CD14-positive monocyte (primary cell): ENCODE data around the gene P2RY12. TPM values are rescaled to one million over a fixed set of nuclear protein-coding genes. Genes with fewer than 3 reads are reported as not detected.
A peak's percentile ranks its signal among the peaks of the same experiment; 100 is the strongest.

Experiments
- DNase-seq, 3 donors: peaks; one replicate each; pipeline ENCODE4 v3.0.0-alpha.2; 2011 to 2022
- H2AFZ ChIP-seq: 2 replicates; pipeline ENCODE4 v1.6.0; 2012; ENCODE audit warnings: mild to moderate bottlenecking, low read depth, low read length, inconsistent platforms; ENCODE audit not compliant: insufficient read depth, poor library complexity, severe bottlenecking
- H3K27ac ChIP-seq, 2 donors: 1 replicate in 1 of 2; 2 replicates in 1 of 2; pipeline ENCODE4 v1.5.1; 2012 to 2013; ENCODE audit warnings: low read length in 2 of 2, control low read depth in 1 of 2, inconsistent platforms in 1 of 2, low read depth in 1 of 2, mild to moderate bottlenecking in 1 of 2
- H3K27me3 ChIP-seq, 2 donors: one replicate each; pipeline versions ENCODE4 v1.6.0 to v1.6.1; 2011 to 2013; ENCODE audit warnings: low read length in 2 of 2; ENCODE audit not compliant: control insufficient read depth in 2 of 2, insufficient read depth in 2 of 2
- H3K36me3 ChIP-seq, 2 donors: replicated peaks in 1 of 2; 1 replicate in 1 of 2; 2 replicates in 1 of 2; pipeline versions ENCODE4 v1.5.1 to v1.6.1; 2012 to 2013; ENCODE audit warnings: low read length in 2 of 2, control low read depth in 1 of 2, inconsistent platforms in 1 of 2, mild to moderate bottlenecking in 1 of 2; ENCODE audit not compliant: insufficient read depth in 2 of 2, control insufficient read depth in 1 of 2
- H3K4me1 ChIP-seq, 2 donors: 1 replicate in 1 of 2; 2 replicates in 1 of 2; pipeline versions ENCODE4 v1.5.1 to v1.6.1; 2012 to 2013; ENCODE audit warnings: low read length in 2 of 2, control low read depth in 1 of 2, inconsistent platforms in 1 of 2, mild to moderate bottlenecking in 1 of 2, moderate library complexity in 1 of 2; ENCODE audit not compliant: insufficient read depth in 2 of 2, control insufficient read depth in 1 of 2
- H3K4me2 ChIP-seq: replicated peaks from 2 replicates; pipeline ENCODE3; 2012; ENCODE audit warnings: low read length, moderate library complexity, mild to moderate bottlenecking; ENCODE audit not compliant: poor library complexity, severe bottlenecking; ENCODE audit errors: extremely low read depth
- H3K4me3 ChIP-seq, 3 experiments: fragments of 200-600 bp in 1 of 3; sonication (generic) in 1 of 3; replicated peaks in 1 of 3; 1 replicate in 2 of 3; 2 replicates in 1 of 3; pipeline ENCODE4 v1.5.1; 2011 to 2013; ENCODE audit warnings: low read length in 3 of 3, mild to moderate bottlenecking in 3 of 3, control low read depth in 2 of 3, low read depth in 2 of 3, inconsistent platforms in 1 of 3, moderate library complexity in 1 of 3
- H3K79me2 ChIP-seq: 2 replicates; pipeline ENCODE4 v1.6.0; 2012; ENCODE audit warnings: mild to moderate bottlenecking, control low read depth, inconsistent platforms, low read length, moderate library complexity; ENCODE audit not compliant: insufficient read depth
- H3K9ac ChIP-seq: 2 replicates; pipeline ENCODE4 v1.6.0; 2017; ENCODE audit warnings: low read length, mild to moderate bottlenecking; ENCODE audit not compliant: insufficient read depth, poor library complexity, severe bottlenecking
- H3K9me3 ChIP-seq, 2 donors: replicated peaks in 1 of 2; 1 replicate in 1 of 2; 2 replicates in 1 of 2; pipeline versions ENCODE4 v1.5.1 to v1.6.1; 2012 to 2013; ENCODE audit warnings: low read length in 2 of 2, control low read depth in 1 of 2; ENCODE audit not compliant: control insufficient read depth in 1 of 2, insufficient read depth in 1 of 2
- H4K20me1 ChIP-seq: 2 replicates; pipeline ENCODE4 v1.6.0; 2012; ENCODE audit warnings: mild to moderate bottlenecking, low read length, control low read depth, moderate library complexity; ENCODE audit not compliant: insufficient read depth
- H3K27ac Mint-ChIP-seq, 7 donors: one replicate each; pipeline ENCODE4 v1.8.0; 2020; ENCODE audit warnings: mild to moderate bottlenecking in 7 of 7, mixed read lengths in 7 of 7, moderate library complexity in 6 of 7, inconsistent platforms in 2 of 7
- H3K27me3 Mint-ChIP-seq, 3 donors: one replicate each; pipeline ENCODE4 v1.8.0; 2021 to 2022; ENCODE audit warnings: low read depth in 3 of 3, mild to moderate bottlenecking in 3 of 3, mixed read lengths in 3 of 3, moderate library complexity in 3 of 3, inconsistent platforms in 1 of 3
- H3K36me3 Mint-ChIP-seq, 2 donors: one replicate each; pipeline ENCODE4 v1.8.0; 2020; ENCODE audit warnings: mixed read lengths in 2 of 2, inconsistent platforms in 1 of 2, mild to moderate bottlenecking in 1 of 2
- H3K4me1 Mint-ChIP-seq: one replicate; pipeline ENCODE4 v1.8.0; 2020; ENCODE audit warnings: mild to moderate bottlenecking, mixed read lengths
- H3K4me3 Mint-ChIP-seq, 2 donors: one replicate each; pipeline ENCODE4 v1.8.0; 2020; ENCODE audit warnings: mild to moderate bottlenecking in 2 of 2, mixed read lengths in 2 of 2, moderate library complexity in 1 of 2
- H3K9me3 Mint-ChIP-seq, 7 donors: one replicate each; pipeline ENCODE4 v1.8.0; 2020 to 2022; ENCODE audit warnings: mixed read lengths in 7 of 7, mild to moderate bottlenecking in 6 of 7, moderate library complexity in 6 of 7, inconsistent platforms in 2 of 7
- CTCF ChIP-seq: fragments of 200-600 bp; IDR thresholded peaks from one replicate; pipeline ENCODE4 v1.8.0; 2022; ENCODE audit warnings: antibody characterized with exemption, mild to moderate bottlenecking
- WGBS: methylation state at CpG from one replicate; pipeline ENCODE4 v1.1.5; 2013; ENCODE audit warnings: missing lambda C conversion rate; ENCODE audit not compliant: insufficient coverage; 5-methylcytosine and 5-hydroxymethylcytosine counted together
- intact Hi-C, 2 donors: fragments of 100-400 bp; cut with micrococcal nuclease; formaldehyde crosslinking; loops; one replicate each; pipeline versions ENCODE4 v1.15.0 to v1.15.1; 2023
- polyA plus RNA-seq, 3 donors: library from polyadenylated mRNA; depleted of rRNA in 1 of 3; unstranded in 2 of 3; stranded (reverse) in 1 of 3; fragments of 300-500 nt in 2 of 3; fragments of >200 nt in 1 of 3; fragmentation: Illumina TruSeq in 2 of 3; gene quantifications; 1 replicate in 2 of 3; 2 replicates in 1 of 3; pipeline ENCODE4 v1.2.3, GENCODE V29; 2012 to 2021

P2RY12 gene
- polyA plus RNA-seq, 3 donors = 1.9 to 3.0 (median 2.7) TPM

GRCh38 chr3:151383956-151384355, 597 bp downstream of the P2RY12 start:
- Histone ChIP-seq H3K9ac (no peak overlapping the region), H3K27ac (peak overlapping the region in 1 of 2 donors; percentile 37), H3K4me1 (peaks cover 45 to 61% of the 10 kb centered on the region in 2 donors), H3K36me3 (no peaks in the 10 kb centered on the region), H3K4me3 (peak overlapping the region in 2 of 3 experiments; percentile 15 to 67), H3K4me2 (peak overlapping the region; percentile 71), H2AFZ (no peak overlapping the region), H3K9me3 (no peaks in the 10 kb centered on the region), H3K79me2 (no peaks in the 10 kb centered on the region), H3K27me3 (no peaks in the 10 kb centered on the region), H4K20me1 (no peaks in the 10 kb centered on the region)
- Mint-ChIP-seq H3K27ac (peak overlapping the region in 5 of 7 donors; percentile 8 to 66 (median 60)), H3K4me3 (peak overlapping the region; percentile 53 to 62), H3K4me1 (peaks cover 58% of the 10 kb centered on the region), H3K36me3 (no peaks in the 10 kb centered on the region), H3K9me3 (peaks cover 0 to under 1% (median 0%) of the 10 kb centered on the region in 7 donors), H3K27me3 (peaks cover 0 to under 1% (median 0%) of the 10 kb centered on the region in 3 donors)
- intact Hi-C loops = loop anchor here (5.0 to 10.0 kb wide), 2 partner anchors 57 to 59 kb away; partner anchors contain the start of gene P2RY13 (in 2 of the 2)
- no peak for TF ChIP-seq CTCF
- WGBS = no CpG with 5 or more reads among the region's 3 CpGs
- DNase-seq = no peak

- Histone ChIP-seq H3K4me3 (peak overlapping the region in 1 of 3 experiments; percentile 67), H3K27ac (peak overlapping the region in 1 of 2 donors; percentile 52), H2AFZ (no peak overlapping the region), H3K4me2 (peak overlapping the region; percentile 71), H3K36me3 (no peaks in the 10 kb centered on the region), H3K4me1 (peaks cover 41 to 52% of the 10 kb centered on the region in 2 donors), H3K9me3 (no peaks in the 10 kb centered on the region), H3K27me3 (no peaks in the 10 kb centered on the region), H3K9ac (no peak overlapping the region), H4K20me1 (no peaks in the 10 kb centered on the region), H3K79me2 (no peaks in the 10 kb centered on the region)
- no peaks in the 10 kb centered on the region for H3K27me3 Mint-ChIP-seq
- H3K9me3 Mint-ChIP-seq = no peaks in the 10 kb centered on the region
- no peak for DNase-seq
- H3K4me3 Mint-ChIP-seq = no peak overlapping the region
- peaks cover 52% of the 10 kb centered on the region for H3K4me1 Mint-ChIP-seq
- TF ChIP-seq CTCF = no peak
- no CpG with 5 or more reads among the region's 2 CpGs for WGBS
- H3K36me3 Mint-ChIP-seq = no peaks in the 10 kb centered on the region
- H3K27ac Mint-ChIP-seq = peak overlapping the region in 6 of 7 donors; percentile 9 to 84 (median 69)
- intact Hi-C loops = loop anchor here (5.0 to 10.0 kb wide), 2 partner anchors 56 to 58 kb away; partner anchors contain the start of gene P2RY13 (in 2 of the 2)
Observed at GRCh38 chr3:151383111-151383510, 1.4 kb downstream of the P2RY12 start.
